ENCODE measurements around the gene CAST.

The CAST gene

GRCh38 chr5:96645091-96645490 is 17.1 kb upstream of the CAST start:
- H3K4me1 ChIP-seq (ENCODE audit: control insufficient read depth, insufficient read depth, low read length), result no peaks in the 10 kb centered on the region
- no peaks in the 10 kb centered on the region for H3K27me3 ChIP-seq (ENCODE audit: control insufficient read depth, insufficient read depth, low read length)
- no peaks in the 10 kb centered on the region for H3K36me3 ChIP-seq (ENCODE audit: control insufficient read depth, insufficient read depth, low read length)
- H3K4me3 ChIP-seq (ENCODE audit: low read length), result no peak overlapping the region
- no peak overlapping the region for H3K27ac ChIP-seq (ENCODE audit: low read length)
- DNase-seq (ENCODE audit: low read depth, low spot score), result no peak
- no peaks in the 10 kb centered on the region for H3K9me3 ChIP-seq (ENCODE audit: control insufficient read depth, insufficient read depth, low read length)
- WGBS (ENCODE audit: insufficient coverage, insufficient read length), result no CpG with 5 or more reads among the region's 7 CpGs

GRCh38 chr5:96648023-96648422 is 14.2 kb upstream of the CAST start:
- H3K27me3 ChIP-seq (ENCODE audit: control insufficient read depth, insufficient read depth, low read length), result no peaks in the 10 kb centered on the region
- H3K27ac ChIP-seq (ENCODE audit: low read length), result no peak overlapping the region
- DNase-seq (ENCODE audit: low read depth, low spot score), result no peak
- no peaks in the 10 kb centered on the region for H3K36me3 ChIP-seq (ENCODE audit: control insufficient read depth, insufficient read depth, low read length)
- no peaks in the 10 kb centered on the region; the same call in 1 of the 2 replicates for H3K4me1 ChIP-seq (ENCODE audit: control insufficient read depth, insufficient read depth, low read length)
- H3K9me3 ChIP-seq (ENCODE audit: control insufficient read depth, insufficient read depth, low read length), result no peaks in the 10 kb centered on the region
- H3K4me3 ChIP-seq (ENCODE audit: low read length), result no peak overlapping the region

GRCh38 chr5:96648593-96648992 is 13.6 kb upstream of the CAST start:
- no peaks in the 10 kb centered on the region for H3K36me3 ChIP-seq (ENCODE audit: control insufficient read depth, insufficient read depth, low read length)
- no peak for DNase-seq (ENCODE audit: low read depth, low spot score)
- no peak overlapping the region for H3K4me3 ChIP-seq (ENCODE audit: low read length)
- no peaks in the 10 kb centered on the region; the same call in 1 of the 2 replicates for H3K4me1 ChIP-seq (ENCODE audit: control insufficient read depth, insufficient read depth, low read length)
- H3K27me3 ChIP-seq (ENCODE audit: control insufficient read depth, insufficient read depth, low read length), result no peaks in the 10 kb centered on the region
- no peaks in the 10 kb centered on the region for H3K9me3 ChIP-seq (ENCODE audit: control insufficient read depth, insufficient read depth, low read length)
- H3K27ac ChIP-seq (ENCODE audit: low read length), result no peak overlapping the region
- WGBS (ENCODE audit: insufficient coverage, insufficient read length), result no CpG with 5 or more reads among the region's 4 CpGs

GRCh38 chr5:96649251-96649662 is 12.9 kb upstream of the CAST start:
- no peaks in the 10 kb centered on the region; the same call in 1 of the 2 replicates for H3K4me1 ChIP-seq (ENCODE audit: control insufficient read depth, insufficient read depth, low read length)
- no peak for DNase-seq (ENCODE audit: low read depth, low spot score)
- WGBS (ENCODE audit: insufficient coverage, insufficient read length), result no CpG with 5 or more reads among the region's 3 CpGs
- H3K27ac ChIP-seq (ENCODE audit: low read length), result no peak overlapping the region
- H3K36me3 ChIP-seq (ENCODE audit: control insufficient read depth, insufficient read depth, low read length), result no peaks in the 10 kb centered on the region
- H3K4me3 ChIP-seq (ENCODE audit: low read length), result no peak overlapping the region
- H3K27me3 ChIP-seq (ENCODE audit: control insufficient read depth, insufficient read depth, low read length), result no peaks in the 10 kb centered on the region
- no peaks in the 10 kb centered on the region for H3K9me3 ChIP-seq (ENCODE audit: control insufficient read depth, insufficient read depth, low read length)

GRCh38 chr5:96649681-96650540 is 12.3 kb upstream of the CAST start:
- Histone ChIP-seq H3K4me1 (ENCODE audit: control insufficient read depth, insufficient read depth, low read length) (no peaks in the 10 kb centered on the region; the same call in 1 of the 2 replicates), H3K4me3 (ENCODE audit: low read length) (no peak overlapping the region), H3K9me3 (ENCODE audit: control insufficient read depth, insufficient read depth, low read length) (no peaks in the 10 kb centered on the region), H3K27ac (ENCODE audit: low read length) (no peak overlapping the region), H3K36me3 (ENCODE audit: control insufficient read depth, insufficient read depth, low read length) (no peaks in the 10 kb centered on the region), H3K27me3 (ENCODE audit: control insufficient read depth, insufficient read depth, low read length) (no peaks in the 10 kb centered on the region)
- DNase-seq (ENCODE audit: low read depth, low spot score), result no peak
- no CpG with 5 or more reads among the region's 5 CpGs for WGBS (ENCODE audit: insufficient coverage, insufficient read length)

GRCh38 chr5:96651047-96651446 is 11.1 kb upstream of the CAST start:
- Histone ChIP-seq H3K4me1 (ENCODE audit: control insufficient read depth, insufficient read depth, low read length) (no peaks in the 10 kb centered on the region; the same call in 1 of the 2 replicates), H3K4me3 (ENCODE audit: low read length) (no peak overlapping the region), H3K27me3 (ENCODE audit: control insufficient read depth, insufficient read depth, low read length) (no peaks in the 10 kb centered on the region), H3K36me3 (ENCODE audit: control insufficient read depth, insufficient read depth, low read length) (no peaks in the 10 kb centered on the region), H3K27ac (ENCODE audit: low read length) (no peak overlapping the region), H3K9me3 (ENCODE audit: control insufficient read depth, insufficient read depth, low read length) (no peaks in the 10 kb centered on the region)
- no CpG with 5 or more reads among the region's 5 CpGs for WGBS (ENCODE audit: insufficient coverage, insufficient read length)
- DNase-seq (ENCODE audit: low read depth, low spot score), result no peak

GRCh38 chr5:96651948-96652753 is 10.0 kb upstream of the CAST start:
- Histone ChIP-seq H3K4me1 (ENCODE audit: control insufficient read depth, insufficient read depth, low read length) (no peaks in the 10 kb centered on the region; the same call in 1 of the 2 replicates), H3K4me3 (ENCODE audit: low read length) (no peak overlapping the region), H3K27ac (ENCODE audit: low read length) (no peak overlapping the region), H3K27me3 (ENCODE audit: control insufficient read depth, insufficient read depth, low read length) (no peaks in the 10 kb centered on the region), H3K9me3 (ENCODE audit: control insufficient read depth, insufficient read depth, low read length) (no peaks in the 10 kb centered on the region), H3K36me3 (ENCODE audit: control insufficient read depth, insufficient read depth, low read length) (no peaks in the 10 kb centered on the region)
- WGBS (ENCODE audit: insufficient coverage, insufficient read length), result no CpG with 5 or more reads among the region's 4 CpGs
- DNase-seq (ENCODE audit: low read depth, low spot score), result no peak

GRCh38 chr5:96652769-96653454 is 9.3 kb upstream of the CAST start:
- H3K4me3 ChIP-seq (ENCODE audit: low read length), result no peak overlapping the region
- H3K4me1 ChIP-seq (ENCODE audit: control insufficient read depth, insufficient read depth, low read length), result no peaks in the 10 kb centered on the region; the same call in 1 of the 2 replicates
- H3K36me3 ChIP-seq (ENCODE audit: control insufficient read depth, insufficient read depth, low read length), result no peaks in the 10 kb centered on the region
- H3K9me3 ChIP-seq (ENCODE audit: control insufficient read depth, insufficient read depth, low read length), result no peaks in the 10 kb centered on the region
- DNase-seq (ENCODE audit: low read depth, low spot score), result no peak
- WGBS (ENCODE audit: insufficient coverage, insufficient read length), result no CpG with 5 or more reads among the region's 1 CpG
- no peak overlapping the region for H3K27ac ChIP-seq (ENCODE audit: low read length)
- H3K27me3 ChIP-seq (ENCODE audit: control insufficient read depth, insufficient read depth, low read length), result no peaks in the 10 kb centered on the region

GRCh38 chr5:96654209-96654608 is 8.0 kb upstream of the CAST start:
- H3K9me3 ChIP-seq (ENCODE audit: control insufficient read depth, insufficient read depth, low read length), result no peaks in the 10 kb centered on the region
- H3K36me3 ChIP-seq (ENCODE audit: control insufficient read depth, insufficient read depth, low read length), result no peaks in the 10 kb centered on the region
- no peak for DNase-seq (ENCODE audit: low read depth, low spot score)
- no peak overlapping the region for H3K27ac ChIP-seq (ENCODE audit: low read length)
- H3K4me3 ChIP-seq (ENCODE audit: low read length), result no peak overlapping the region
- no peaks in the 10 kb centered on the region for H3K27me3 ChIP-seq (ENCODE audit: control insufficient read depth, insufficient read depth, low read length)
- H3K4me1 ChIP-seq (ENCODE audit: control insufficient read depth, insufficient read depth, low read length), result no peaks in the 10 kb centered on the region; the same call in 1 of the 2 replicates
- 100% methylated on average over 2 of the region's 4 CpGs for WGBS (ENCODE audit: insufficient coverage, insufficient read length)

- Histone ChIP-seq H3K4me3 (ENCODE audit: low read length) (no peak overlapping the region), H3K9me3 (ENCODE audit: control insufficient read depth, insufficient read depth, low read length) (no peaks in the 10 kb centered on the region), H3K4me1 (ENCODE audit: control insufficient read depth, insufficient read depth, low read length) (no peaks in the 10 kb centered on the region; the same call in 1 of the 2 replicates), H3K36me3 (ENCODE audit: control insufficient read depth, insufficient read depth, low read length) (no peaks in the 10 kb centered on the region), H3K27me3 (ENCODE audit: control insufficient read depth, insufficient read depth, low read length) (no peaks in the 10 kb centered on the region), H3K27ac (ENCODE audit: low read length) (no peak overlapping the region)
- no CpG with 5 or more reads among the region's 3 CpGs for WGBS (ENCODE audit: insufficient coverage, insufficient read length)
- DNase-seq (ENCODE audit: low read depth, low spot score), result no peak
Measured at GRCh38 chr5:96655085-96655484, 7.1 kb upstream of the CAST start.

Measured in iPS DF 6.9 (cell line).